GM12873 (cell line): ENCODE results near the gene TMEM269.

ENCODE experiments used
- TF ChIP-seq, protein P1 (sequence below): IDR thresholded peaks from 2 replicates; pipeline ENCODE4 v1.5.1; 2012; ENCODE audit warnings: low read depth, mild to moderate bottlenecking, moderate library complexity, low read length, control low read depth; ENCODE audit not compliant: insufficient read depth; ENCODE audit errors: missing control alignments

TMEM269 gene

GRCh38 chr1:42817440-42817767, 32.6 kb downstream of the TMEM269 start:
- TF ChIP-seq, protein P1, sequence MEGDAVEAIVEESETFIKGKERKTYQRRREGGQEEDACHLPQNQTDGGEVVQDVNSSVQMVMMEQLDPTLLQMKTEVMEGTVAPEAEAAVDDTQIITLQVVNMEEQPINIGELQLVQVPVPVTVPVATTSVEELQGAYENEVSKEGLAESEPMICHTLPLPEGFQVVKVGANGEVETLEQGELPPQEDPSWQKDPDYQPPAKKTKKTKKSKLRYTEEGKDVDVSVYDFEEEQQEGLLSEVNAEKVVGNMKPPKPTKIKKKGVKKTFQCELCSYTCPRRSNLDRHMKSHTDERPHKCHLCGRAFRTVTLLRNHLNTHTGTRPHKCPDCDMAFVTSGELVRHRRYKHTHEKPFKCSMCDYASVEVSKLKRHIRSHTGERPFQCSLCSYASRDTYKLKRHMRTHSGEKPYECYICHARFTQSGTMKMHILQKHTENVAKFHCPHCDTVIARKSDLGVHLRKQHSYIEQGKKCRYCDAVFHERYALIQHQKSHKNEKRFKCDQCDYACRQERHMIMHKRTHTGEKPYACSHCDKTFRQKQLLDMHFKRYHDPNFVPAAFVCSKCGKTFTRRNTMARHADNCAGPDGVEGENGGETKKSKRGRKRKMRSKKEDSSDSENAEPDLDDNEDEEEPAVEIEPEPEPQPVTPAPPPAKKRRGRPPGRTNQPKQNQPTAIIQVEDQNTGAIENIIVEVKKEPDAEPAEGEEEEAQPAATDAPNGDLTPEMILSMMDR: no peak

DNA sequence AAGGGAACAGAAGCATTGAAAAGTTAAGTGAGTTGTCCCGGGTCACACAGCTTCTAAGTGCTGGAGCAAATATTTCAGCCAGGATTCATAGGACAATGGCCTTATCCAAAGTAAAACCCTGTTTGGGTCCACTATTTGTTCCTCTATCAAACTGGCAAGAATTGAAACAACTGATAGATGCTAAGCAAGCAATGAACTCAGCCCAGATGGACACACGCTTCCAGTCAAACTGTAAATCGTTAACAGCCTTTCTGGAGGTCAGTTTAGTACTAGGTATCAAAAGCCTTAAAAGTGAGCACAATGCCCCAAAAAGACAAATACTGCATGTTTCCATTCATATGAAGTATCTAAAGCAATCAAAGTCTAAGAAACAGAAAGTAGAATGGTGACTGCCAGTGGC, 33.2 kb downstream of the TMEM269 start:
- TF ChIP-seq, protein P1: no peak

DNA sequence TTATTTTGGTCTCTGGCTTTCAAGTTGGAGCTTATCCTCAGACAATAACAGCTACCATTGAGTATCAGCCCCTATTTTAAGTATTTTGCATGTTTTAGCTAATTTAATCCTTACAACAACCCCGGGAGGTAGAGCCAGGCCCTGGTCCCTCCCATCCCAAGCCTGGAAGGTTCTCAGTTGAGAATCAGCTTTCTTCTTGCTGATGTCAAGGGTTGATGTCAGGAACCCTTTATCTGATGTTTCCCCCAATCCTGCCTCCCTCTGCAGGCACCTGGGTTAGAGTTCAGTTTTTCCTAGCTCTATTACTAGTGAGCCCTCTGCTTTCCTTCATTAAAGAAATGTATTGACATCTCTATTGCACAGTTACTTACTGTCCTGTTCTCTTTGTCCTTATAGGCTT, 36.0 kb downstream of the TMEM269 start:
- TF ChIP-seq, protein P1: no peak

GRCh38 chr1:42821690-42822089, 36.9 kb downstream of the TMEM269 start:
- TF ChIP-seq, protein P1: no peak

- TF ChIP-seq, protein P1: no peak
Observed at GRCh38 chr1:42822800-42823392, 38.1 kb downstream of the TMEM269 start.

GRCh38 chr1:42824481-42825035, 39.8 kb downstream of the TMEM269 start:
- TF ChIP-seq, protein P1: no peak

- TF ChIP-seq, protein P1: no peak
Observed at GRCh38 chr1:42825036-42825851, 40.5 kb downstream of the TMEM269 start.
